ENCODE data around the gene CARS1.
A peak's percentile ranks its signal among the peaks of the same experiment; 100 is the strongest.

The CARS1 gene

GRCh38 chr11:3057069-3057963 is at the start of gene CARS1:
Gene CARS1 (minus strand): TSS chr11:3057423. CDS start chr11:3057367, 56 bp downstream.
- peak; percentile 69 for DNase-seq

- no peak for DNase-seq
These were observed 48.8 kb upstream of the CARS1 start for GRCh38 chr11:3105791-3106735.

GRCh38 chr11:3104961-3105790 is 48.0 kb upstream of the CARS1 start:
- DNase-seq: no peak

- no peak for DNase-seq
These were observed 47.0 kb upstream of the CARS1 start for GRCh38 chr11:3104051-3104714.

GRCh38 chr11:3103076-3103475 is 45.9 kb upstream of the CARS1 start:
- DNase-seq: no peak

- DNase-seq: no peak
These were observed 45.4 kb upstream of the CARS1 start for GRCh38 chr11:3102641-3102921.

GRCh38 chr11:3101921-3102640 is 44.9 kb upstream of the CARS1 start:
- no peak for DNase-seq

GRCh38 chr11:3099178-3099577 is 42.0 kb upstream of the CARS1 start:
- DNase-seq: no peak

- no peak for DNase-seq
These were observed 39.8 kb upstream of the CARS1 start for GRCh38 chr11:3096909-3097530.

- no peak for DNase-seq
These were observed 38.6 kb upstream of the CARS1 start for GRCh38 chr11:3095712-3096361.

- DNase-seq: no peak
These were observed 37.1 kb upstream of the CARS1 start for GRCh38 chr11:3094223-3094824.

- DNase-seq: no peak
These were observed 36.3 kb upstream of the CARS1 start for GRCh38 chr11:3093281-3094191.

- no peak for DNase-seq
These were observed 35.4 kb upstream of the CARS1 start for GRCh38 chr11:3092603-3093141.

- DNase-seq: no peak
These were observed 34.8 kb upstream of the CARS1 start for GRCh38 chr11:3091846-3092602.

GRCh38 chr11:3091081-3091845 is 34.0 kb upstream of the CARS1 start:
- DNase-seq: no peak

GRCh38 chr11:3090096-3090901 is 33.1 kb upstream of the CARS1 start:
- no peak for DNase-seq
